ENCODE data around the gene TMEM222.

Gene TMEM222

DNA sequence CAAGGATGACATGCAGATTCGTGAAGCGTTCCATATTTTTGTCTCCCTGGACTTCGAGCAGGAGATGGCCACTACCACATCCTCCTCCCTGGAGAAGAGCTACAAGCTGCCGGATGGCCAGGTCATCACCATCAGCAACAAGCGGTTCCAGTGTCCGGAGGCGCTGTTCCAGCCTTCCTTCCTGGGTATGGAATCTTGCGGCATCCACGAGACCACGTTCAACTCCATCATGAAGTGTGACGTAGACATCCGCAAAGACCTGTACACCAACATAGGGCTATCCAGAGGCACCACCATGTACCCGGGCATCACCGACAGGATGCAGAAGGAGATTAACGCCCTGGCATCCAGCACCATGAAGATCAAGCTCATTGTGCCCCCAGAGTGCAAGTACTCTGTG lies 3.3 kb downstream of the TMEM222 start:
- peaks cover 14% of the 10 kb centered on the region for H3K36me3 ChIP-seq (replicated peaks)
- in situ Hi-C loops (cut with HindIII; ENCODE audit: low pct_ligation_motif_present, low sequenced_read_pairs) = no loop called here
- TF ChIP-seq, protein P1, sequence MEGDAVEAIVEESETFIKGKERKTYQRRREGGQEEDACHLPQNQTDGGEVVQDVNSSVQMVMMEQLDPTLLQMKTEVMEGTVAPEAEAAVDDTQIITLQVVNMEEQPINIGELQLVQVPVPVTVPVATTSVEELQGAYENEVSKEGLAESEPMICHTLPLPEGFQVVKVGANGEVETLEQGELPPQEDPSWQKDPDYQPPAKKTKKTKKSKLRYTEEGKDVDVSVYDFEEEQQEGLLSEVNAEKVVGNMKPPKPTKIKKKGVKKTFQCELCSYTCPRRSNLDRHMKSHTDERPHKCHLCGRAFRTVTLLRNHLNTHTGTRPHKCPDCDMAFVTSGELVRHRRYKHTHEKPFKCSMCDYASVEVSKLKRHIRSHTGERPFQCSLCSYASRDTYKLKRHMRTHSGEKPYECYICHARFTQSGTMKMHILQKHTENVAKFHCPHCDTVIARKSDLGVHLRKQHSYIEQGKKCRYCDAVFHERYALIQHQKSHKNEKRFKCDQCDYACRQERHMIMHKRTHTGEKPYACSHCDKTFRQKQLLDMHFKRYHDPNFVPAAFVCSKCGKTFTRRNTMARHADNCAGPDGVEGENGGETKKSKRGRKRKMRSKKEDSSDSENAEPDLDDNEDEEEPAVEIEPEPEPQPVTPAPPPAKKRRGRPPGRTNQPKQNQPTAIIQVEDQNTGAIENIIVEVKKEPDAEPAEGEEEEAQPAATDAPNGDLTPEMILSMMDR (IDR thresholded peaks at IDR 0.05; ENCODE audit: low read depth, low read length, missing control alignments) = no peak
- DNase-seq = no peak
- H3K4me3 ChIP-seq (ENCODE audit: low read depth, low read length) = no peak overlapping the region
- no peak overlapping the region for H3K27ac ChIP-seq
- H3K27me3 ChIP-seq (replicated peaks) = no peaks in the 10 kb centered on the region

DNA sequence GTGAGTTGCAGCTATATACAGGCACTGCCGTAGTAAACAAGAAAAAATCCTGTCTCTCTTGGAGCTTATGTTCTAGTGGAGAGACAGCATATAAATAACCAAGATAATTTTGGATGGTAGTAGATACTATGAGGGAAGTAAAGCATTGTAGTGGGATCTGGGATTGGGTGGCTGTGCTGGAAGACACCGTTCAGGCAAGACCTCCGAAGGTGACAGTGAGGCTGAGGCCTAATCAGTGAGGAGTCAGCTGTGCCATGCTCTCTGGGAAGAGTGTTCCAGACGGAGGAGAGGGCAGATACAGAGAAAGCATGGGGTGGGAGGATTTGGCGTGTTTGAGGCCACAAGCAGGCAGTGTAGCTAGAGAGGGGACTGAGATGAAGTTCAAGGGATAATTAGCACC lies 6.0 kb downstream of the TMEM222 start:
- Histone ChIP-seq H3K27me3 (replicated peaks) (no peaks in the 10 kb centered on the region), H3K4me3 (ENCODE audit: low read depth, low read length) (no peak overlapping the region), H3K27ac (no peak overlapping the region), H3K36me3 (replicated peaks) (peaks cover 28% of the 10 kb centered on the region)
- no peak for DNase-seq
- TF ChIP-seq, protein P1 (IDR thresholded peaks at IDR 0.05; ENCODE audit: low read depth, low read length, missing control alignments) = no peak
- in situ Hi-C loops (cut with HindIII; ENCODE audit: low pct_ligation_motif_present, low sequenced_read_pairs) = no loop called here

DNA sequence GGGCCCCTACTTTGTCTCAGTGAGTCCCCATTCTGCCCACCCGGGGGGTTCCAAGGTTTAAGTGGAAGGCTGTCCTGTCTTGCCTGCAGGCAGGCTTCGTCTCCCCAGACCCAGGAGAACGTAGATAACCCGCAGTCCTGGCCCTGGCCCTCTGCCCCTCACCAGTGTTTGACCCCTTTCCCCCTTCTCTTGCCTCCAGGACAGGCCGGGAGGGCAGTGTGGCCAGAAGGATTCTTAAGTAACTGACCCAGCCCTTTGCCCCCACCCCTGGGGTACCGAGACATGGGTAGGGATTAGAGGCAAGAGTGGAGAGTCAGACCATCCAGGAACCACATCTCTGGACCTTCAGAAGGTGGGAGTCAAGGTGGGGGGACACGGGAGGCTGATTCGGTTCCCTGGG lies 8.8 kb downstream of the TMEM222 start:
- peaks cover 43% of the 10 kb centered on the region for H3K36me3 ChIP-seq (replicated peaks)
- H3K27ac ChIP-seq = no peak overlapping the region
- TF ChIP-seq, protein P1 (IDR thresholded peaks at IDR 0.05; ENCODE audit: low read depth, low read length, missing control alignments) = no peak
- H3K4me3 ChIP-seq (ENCODE audit: low read depth, low read length) = no peak overlapping the region
- no peak for DNase-seq
- no peaks in the 10 kb centered on the region for H3K27me3 ChIP-seq (replicated peaks)
- in situ Hi-C loops (cut with HindIII; ENCODE audit: low pct_ligation_motif_present, low sequenced_read_pairs) = no loop called here

DNA sequence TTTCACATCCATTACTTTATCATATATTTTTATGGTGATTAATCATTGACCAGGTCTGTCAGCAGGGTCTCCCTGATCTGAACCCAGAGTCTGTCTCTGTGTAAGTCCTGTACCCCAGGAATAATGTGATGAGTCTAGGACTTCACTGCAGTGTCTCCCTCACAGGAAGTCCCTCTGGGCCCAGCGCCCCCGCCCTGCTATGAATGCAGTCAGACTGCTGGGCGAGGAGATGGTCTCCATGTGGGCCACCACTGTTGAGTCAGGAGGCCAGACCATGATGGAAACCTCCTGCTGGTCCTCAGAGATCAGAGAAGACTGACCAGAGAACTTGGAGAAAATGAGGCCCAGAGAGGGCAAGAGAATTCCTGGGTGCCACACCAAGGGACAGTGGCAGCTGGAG lies 9.5 kb downstream of the TMEM222 start:
- H3K36me3 ChIP-seq (replicated peaks) = peaks cover 44% of the 10 kb centered on the region
- no peak overlapping the region for H3K27ac ChIP-seq
- no peak for DNase-seq
- no peaks in the 10 kb centered on the region for H3K27me3 ChIP-seq (replicated peaks)
- H3K4me3 ChIP-seq (ENCODE audit: low read depth, low read length) = no peak overlapping the region
- in situ Hi-C loops (cut with HindIII; ENCODE audit: low pct_ligation_motif_present, low sequenced_read_pairs) = no loop called here
- TF ChIP-seq, protein P1 (IDR thresholded peaks at IDR 0.05; ENCODE audit: low read depth, low read length, missing control alignments) = no peak

DNA sequence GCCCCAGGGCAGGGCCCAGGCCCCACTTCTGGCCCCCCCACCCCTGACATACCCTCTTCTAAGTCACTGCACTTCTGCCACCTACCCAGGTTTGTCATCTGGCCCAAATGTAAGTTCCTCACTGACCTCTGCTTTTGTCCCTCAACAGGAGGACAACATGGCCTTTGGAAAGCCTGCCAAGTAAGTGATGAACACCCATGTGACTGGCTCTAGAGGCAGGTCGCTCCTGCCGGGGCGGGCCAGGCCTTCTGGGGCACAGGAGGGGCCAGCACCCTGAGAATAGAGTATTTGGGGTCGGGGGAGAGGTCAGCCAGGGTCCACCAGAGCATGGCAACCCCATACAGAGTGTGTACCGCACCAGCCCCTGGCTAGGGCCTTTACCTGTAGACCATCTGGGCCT lies 10.0 kb downstream of the TMEM222 start:
- in situ Hi-C loops (cut with HindIII; ENCODE audit: low pct_ligation_motif_present, low sequenced_read_pairs) = no loop called here
- no peaks in the 10 kb centered on the region for H3K27me3 ChIP-seq (replicated peaks)
- no peak overlapping the region for H3K27ac ChIP-seq
- TF ChIP-seq, protein P1 (IDR thresholded peaks at IDR 0.05; ENCODE audit: low read depth, low read length, missing control alignments) = no peak
- H3K36me3 ChIP-seq (replicated peaks) = peaks cover 48% of the 10 kb centered on the region
- no peak for DNase-seq
- H3K4me3 ChIP-seq (ENCODE audit: low read depth, low read length) = no peak overlapping the region

DNA sequence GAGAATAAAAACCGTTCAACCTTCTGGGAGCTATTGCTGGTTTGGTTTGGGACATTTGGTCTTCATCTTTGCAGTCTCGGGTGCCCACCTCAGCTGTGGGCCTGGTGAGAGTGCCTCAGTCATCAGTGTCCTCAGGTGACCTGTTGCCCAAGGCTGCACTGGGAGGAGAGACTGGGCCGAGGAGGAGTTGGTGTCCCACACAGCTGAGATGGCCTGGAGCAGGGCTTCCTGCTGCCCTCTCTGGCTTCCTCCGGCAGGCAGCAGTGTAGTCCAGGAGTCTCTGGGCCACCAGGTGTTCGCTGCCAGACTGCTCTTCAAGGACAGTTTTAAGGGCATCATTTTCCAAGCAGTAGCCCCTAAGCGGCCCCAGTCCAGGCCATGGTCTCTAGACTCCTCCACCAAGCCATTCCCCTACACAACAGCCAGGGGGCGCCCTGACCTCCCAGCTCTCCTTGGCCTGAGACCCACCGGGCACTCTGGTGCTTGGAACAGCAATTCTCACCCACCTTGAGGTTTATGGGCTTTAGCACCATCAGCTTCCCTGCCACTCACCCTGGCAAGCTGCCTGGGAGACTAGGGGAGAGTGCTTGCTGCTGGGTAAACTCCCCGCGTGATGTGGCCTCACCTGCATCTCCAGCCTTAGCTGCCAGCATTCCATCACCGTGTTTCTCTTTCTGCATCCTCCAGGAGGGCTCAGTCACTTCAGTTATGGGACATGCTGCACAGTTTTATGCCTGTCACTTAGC lies 10.7 kb downstream of the TMEM222 start:
- no peak overlapping the region for H3K27ac ChIP-seq
- no peak for DNase-seq
- TF ChIP-seq, protein P1 (IDR thresholded peaks at IDR 0.05; ENCODE audit: low read depth, low read length, missing control alignments) = peak; percentile 91
- no peaks in the 10 kb centered on the region for H3K27me3 ChIP-seq (replicated peaks)
- no peak overlapping the region for H3K4me3 ChIP-seq (ENCODE audit: low read depth, low read length)
- in situ Hi-C loops (cut with HindIII; ENCODE audit: low pct_ligation_motif_present, low sequenced_read_pairs) = no loop called here
- peaks cover 50% of the 10 kb centered on the region for H3K36me3 ChIP-seq (replicated peaks)
